ENCODE results near the gene ADCK1.

DNA sequence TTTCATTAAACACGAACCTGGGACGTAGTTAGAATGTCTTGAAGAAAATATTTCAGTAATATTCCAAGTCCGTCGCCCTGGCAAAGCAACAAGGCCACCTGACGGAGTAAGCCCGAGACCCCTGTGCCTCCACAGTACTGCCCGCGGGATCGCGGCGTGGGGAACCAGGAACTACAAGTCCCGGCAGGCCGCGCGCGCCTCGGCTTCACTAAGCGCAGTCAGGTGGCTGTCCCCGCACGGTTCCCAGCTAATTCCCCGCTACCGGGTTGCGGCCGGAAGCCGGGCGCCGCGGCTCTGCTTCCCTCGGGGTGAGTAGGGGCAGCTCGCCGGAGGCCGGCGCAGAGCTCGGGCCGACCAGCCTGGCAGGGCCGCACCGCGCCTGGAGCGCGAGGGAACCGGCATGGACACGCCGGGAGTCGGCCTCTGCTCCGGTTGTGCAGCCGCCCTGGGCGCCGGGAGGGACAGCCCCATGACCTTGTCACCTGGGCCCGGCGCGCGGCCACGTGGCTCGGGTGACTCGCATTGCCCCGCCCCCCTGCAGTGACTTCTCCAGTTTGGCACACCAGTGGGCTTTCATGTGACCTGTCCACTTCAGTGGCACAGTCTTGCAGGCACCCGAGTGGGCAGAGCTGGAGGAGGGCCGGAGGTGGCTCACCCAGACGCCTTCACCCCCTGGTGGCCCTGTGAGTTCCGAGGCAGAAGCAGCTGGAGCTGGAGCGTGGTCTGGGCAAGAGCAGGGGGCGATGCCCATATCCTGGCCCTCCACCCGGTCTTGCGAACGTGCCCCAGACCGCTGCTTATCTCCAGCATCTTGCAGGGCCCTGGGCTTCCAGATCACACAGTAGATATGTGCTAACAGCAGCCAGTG, at the start of gene ADCK1:
- TF ChIP-seq, protein P1, sequence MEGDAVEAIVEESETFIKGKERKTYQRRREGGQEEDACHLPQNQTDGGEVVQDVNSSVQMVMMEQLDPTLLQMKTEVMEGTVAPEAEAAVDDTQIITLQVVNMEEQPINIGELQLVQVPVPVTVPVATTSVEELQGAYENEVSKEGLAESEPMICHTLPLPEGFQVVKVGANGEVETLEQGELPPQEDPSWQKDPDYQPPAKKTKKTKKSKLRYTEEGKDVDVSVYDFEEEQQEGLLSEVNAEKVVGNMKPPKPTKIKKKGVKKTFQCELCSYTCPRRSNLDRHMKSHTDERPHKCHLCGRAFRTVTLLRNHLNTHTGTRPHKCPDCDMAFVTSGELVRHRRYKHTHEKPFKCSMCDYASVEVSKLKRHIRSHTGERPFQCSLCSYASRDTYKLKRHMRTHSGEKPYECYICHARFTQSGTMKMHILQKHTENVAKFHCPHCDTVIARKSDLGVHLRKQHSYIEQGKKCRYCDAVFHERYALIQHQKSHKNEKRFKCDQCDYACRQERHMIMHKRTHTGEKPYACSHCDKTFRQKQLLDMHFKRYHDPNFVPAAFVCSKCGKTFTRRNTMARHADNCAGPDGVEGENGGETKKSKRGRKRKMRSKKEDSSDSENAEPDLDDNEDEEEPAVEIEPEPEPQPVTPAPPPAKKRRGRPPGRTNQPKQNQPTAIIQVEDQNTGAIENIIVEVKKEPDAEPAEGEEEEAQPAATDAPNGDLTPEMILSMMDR (conservative IDR thresholded peaks at IDR 0.05; ENCODE audit: low read depth, low read length), result no peak
- TF ChIP-seq EZH2 (IDR thresholded peaks at IDR 0.05; ENCODE audit: borderline replicate concordance, low read depth, low read length, poor library complexity, severe bottlenecking), result no peak

All from A673 (cell line).